AG04449 (cell line): ENCODE measurements around the gene TMEM94.
A peak's percentile ranks its signal among the peaks of the same experiment; 100 is the strongest.

Experiments
- CTCF ChIA-PET: fragments of 350-600 bp; formaldehyde crosslinking; extraction: SDS; loops from one replicate; lab custom pipeline; 2021; ENCODE audit warnings: antibody characterized with exemption; lab: Yijun Ruan, JAX
- POLR2A ChIA-PET: fragments of 400-600, 350-600 bp; formaldehyde crosslinking; extraction: SDS; loops from one replicate; lab custom pipeline; 2020; ENCODE audit warnings: antibody characterized with exemption, inconsistent platforms; lab: Yijun Ruan, JAX
- DNase-seq: peaks from one replicate; pipeline ENCODE4 v3.0.0-alpha.2; 2010; ENCODE audit warnings: low read depth, low spot score
- H3K4me3 ChIP-seq: 2 replicates; pipeline ENCODE4 v1.5.1; 2011; ENCODE audit warnings: low read depth, mild to moderate bottlenecking, control low read depth, low read length
- TF ChIP-seq, protein P1 (sequence below): IDR thresholded peaks from one replicate; pipeline ENCODE4 v1.5.1; 2011; ENCODE audit warnings: mild to moderate bottlenecking, moderate library complexity, low read length, control low read depth, inconsistent platforms; ENCODE audit not compliant: insufficient read depth; ENCODE audit errors: missing control alignments

TMEM94 gene

DNA sequence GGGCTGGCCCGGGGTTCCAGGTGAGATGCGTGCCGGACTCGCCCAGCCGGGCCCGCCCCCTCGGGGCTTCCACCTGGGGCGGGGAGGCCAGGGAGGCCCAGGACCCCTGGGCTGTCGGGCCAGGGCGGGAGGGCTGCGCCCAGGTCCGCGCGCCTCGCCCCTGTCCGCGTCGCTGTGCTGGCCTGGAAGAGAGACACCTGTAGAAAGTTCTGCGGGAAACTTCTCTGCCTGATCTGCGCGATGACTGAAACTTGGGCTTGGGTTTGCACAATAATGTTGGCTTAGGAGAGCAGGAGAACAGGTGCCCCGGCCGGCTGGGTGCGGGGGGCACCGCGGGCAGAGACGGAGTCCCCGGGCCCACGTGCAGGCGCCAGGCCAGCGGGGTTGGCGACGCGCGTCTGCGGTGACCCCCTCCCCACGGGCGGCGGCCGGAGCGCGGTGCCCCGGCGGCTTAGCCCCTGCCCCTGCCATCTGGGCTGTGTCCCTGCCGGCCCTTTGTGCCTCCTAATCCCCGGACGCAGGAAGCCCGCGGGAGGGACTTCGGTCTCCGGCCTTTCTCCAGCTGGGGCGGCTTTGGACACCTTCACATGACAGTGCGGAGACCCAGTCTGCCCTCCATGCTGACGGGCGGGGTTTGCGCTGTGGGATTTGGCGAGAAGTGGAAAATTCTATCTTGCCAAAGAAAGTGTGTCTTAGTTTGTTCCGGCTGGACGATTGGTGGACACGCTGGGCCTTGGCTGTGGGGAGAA lies 69.5 kb downstream of the TMEM94 start:
- peak overlapping the region; percentile 51 for H3K4me3 ChIP-seq

DNA sequence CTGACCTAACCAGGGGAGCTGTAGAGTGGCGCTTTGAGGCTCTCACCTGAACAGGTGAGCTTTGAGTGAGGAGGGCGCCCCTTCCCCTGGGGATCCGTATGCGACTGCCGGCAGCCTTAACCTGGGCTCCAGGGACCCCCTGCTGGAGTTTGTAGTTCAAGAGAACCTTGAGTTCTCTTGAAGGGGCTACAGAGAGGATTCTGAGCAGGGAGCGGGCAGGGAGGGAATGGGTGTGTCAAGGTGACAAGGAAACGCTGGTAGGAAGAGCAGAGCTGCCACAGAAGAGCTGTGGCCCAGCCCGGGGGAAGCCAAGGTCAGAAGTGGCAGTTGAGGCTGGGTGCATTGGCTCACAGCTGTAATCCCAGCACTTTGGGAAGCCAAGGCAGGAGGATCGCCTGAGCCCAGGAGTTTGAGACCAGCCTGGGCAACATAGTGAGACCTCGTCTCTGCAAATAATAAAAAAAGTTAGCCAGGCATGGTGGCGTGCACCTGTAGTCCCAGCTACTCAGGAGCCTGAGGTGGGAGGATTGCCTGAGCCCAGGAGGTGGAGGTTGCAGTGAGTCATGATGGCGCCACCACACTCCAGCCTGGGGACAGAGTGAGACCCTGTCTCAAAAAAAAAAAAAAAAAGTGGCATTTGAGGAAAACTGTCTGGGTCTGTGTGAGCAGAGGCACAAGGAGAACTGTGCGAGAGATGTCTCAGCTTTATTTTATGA lies 70.3 kb downstream of the TMEM94 start:
- H3K4me3 ChIP-seq = no peak overlapping the region
- TF ChIP-seq, protein P1, sequence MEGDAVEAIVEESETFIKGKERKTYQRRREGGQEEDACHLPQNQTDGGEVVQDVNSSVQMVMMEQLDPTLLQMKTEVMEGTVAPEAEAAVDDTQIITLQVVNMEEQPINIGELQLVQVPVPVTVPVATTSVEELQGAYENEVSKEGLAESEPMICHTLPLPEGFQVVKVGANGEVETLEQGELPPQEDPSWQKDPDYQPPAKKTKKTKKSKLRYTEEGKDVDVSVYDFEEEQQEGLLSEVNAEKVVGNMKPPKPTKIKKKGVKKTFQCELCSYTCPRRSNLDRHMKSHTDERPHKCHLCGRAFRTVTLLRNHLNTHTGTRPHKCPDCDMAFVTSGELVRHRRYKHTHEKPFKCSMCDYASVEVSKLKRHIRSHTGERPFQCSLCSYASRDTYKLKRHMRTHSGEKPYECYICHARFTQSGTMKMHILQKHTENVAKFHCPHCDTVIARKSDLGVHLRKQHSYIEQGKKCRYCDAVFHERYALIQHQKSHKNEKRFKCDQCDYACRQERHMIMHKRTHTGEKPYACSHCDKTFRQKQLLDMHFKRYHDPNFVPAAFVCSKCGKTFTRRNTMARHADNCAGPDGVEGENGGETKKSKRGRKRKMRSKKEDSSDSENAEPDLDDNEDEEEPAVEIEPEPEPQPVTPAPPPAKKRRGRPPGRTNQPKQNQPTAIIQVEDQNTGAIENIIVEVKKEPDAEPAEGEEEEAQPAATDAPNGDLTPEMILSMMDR = no peak
- DNase-seq = no peak
- CTCF ChIA-PET = interaction anchor here (0.8 to 1.9 kb wide), 2 partner anchors 10 to 223 kb away, joined by 4 to 9 read pairs; partner anchors contain the start of gene TSEN54
- POLR2A ChIA-PET = no interaction called here

More for the DNA sequence above, 69.5 kb downstream of the TMEM94 start:
- no peak for DNase-seq
- ChIA-PET CTCF (interaction anchor here (1.0 to 1.9 kb wide), 5 partner anchors 9 to 223 kb away, joined by 3 to 9 read pairs (median 4); partner anchors contain the start of gene TSEN54), POLR2A (interaction anchor here (0.6 to 0.9 kb wide), 2 partner anchors 10 to 99 kb away, joined by 3 to 4 read pairs; partner anchors contain the start of gene TSEN54)
- TF ChIP-seq, protein P1 = no peak

DNA sequence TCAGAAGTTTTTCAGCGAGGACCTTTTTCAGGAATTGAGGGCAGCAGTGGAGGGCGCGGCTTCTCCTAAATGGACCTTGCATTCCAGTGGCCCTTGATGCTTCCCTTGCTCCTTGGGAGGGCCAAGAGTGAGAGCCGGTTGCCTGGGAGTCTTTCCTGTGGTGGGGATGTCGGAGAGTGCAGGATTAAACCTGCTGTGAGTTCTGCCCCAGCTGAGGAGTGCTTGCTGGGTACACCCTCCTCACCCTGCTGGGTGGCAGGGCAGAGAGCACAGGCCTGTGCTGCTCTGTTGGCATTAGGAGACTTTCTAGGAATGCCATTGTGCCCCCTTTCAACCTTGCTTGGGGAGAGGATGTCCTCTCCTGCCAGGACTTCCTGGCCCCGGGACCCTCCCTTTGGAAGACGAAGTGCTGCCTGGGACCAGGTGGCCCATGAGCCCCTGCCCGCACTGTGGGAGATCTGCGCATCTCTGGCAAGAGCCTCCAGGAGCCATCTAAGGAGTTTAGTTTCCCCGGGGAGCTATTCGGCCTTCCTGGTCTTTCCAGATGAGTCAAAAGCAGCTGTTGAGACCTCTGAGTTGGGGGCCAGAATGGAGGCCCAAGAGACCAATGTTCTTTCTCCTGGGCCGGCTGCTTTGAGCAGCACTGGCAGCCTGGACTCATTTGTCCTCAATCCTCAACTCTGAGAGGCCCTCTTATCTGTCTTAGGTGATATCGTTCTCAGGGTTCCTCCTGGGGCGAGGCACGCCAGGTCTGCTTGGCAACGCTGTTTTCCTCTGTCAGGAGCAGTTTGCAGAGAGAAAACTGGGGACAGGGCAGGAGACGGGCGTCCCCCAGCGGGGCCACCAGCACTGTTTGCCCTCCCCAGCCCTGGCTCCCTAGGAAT lies 74.6 kb downstream of the TMEM94 start:
- CTCF ChIA-PET = interaction anchor here (2.0 kb wide), 1 partner anchor 14 kb away, joined by 7 read pairs; the partner anchor contains the start of gene TSEN54
- TF ChIP-seq, protein P1 = no peak
- POLR2A ChIA-PET = no interaction called here

DNA sequence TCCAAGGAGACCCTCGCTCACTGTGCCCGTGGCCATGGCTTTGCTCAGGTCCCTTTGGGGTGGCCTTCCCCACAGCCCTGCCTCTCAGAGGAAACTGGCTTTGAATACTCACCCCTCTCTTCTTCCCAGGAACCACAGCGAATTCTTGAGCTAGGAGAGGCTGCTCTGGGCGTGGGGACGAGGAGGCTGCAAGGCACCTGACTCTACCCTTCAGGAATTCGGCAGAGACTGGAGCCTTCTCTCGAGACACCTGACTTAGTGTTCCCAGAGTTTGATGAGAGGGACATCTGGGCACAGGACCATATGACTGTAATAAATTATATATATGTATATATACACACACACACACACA lies 75.3 kb downstream of the TMEM94 start:
- POLR2A ChIA-PET = no interaction called here

More for the DNA sequence above, 74.6 kb downstream of the TMEM94 start:
- no peak for DNase-seq
- no peak overlapping the region for H3K4me3 ChIP-seq

DNA sequence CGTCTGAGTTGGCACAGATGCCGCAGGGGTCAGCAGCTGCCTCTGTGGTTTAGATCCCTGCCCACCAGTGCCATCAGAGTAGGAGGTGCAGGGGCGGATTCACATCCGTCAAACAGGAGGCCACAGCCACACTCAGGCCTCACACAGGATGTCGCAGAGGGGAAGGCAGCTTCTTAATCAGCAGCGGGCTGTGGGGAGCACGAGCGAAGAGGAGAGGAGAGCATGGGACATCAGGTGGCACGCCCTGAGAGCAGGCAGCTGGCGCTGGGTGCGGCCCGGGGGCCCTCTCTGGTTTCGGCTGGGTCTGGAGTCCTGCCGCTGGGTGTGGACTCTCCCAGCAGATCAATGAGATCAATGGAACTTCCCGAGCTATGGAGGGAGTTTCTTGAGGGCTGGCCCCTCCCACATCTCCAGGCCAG lies 78.7 kb downstream of the TMEM94 start:
- TF ChIP-seq, protein P1 = no peak
- H3K4me3 ChIP-seq = no peak overlapping the region
- POLR2A ChIA-PET = interaction anchor here (0.7 kb wide), 1 partner anchor 18 kb away, joined by 3 read pairs; no protein-coding TSS in a partner anchor
- no peak for DNase-seq
- CTCF ChIA-PET = interaction anchor here (0.9 to 2.3 kb wide), 2 partner anchors 18 to 19 kb away, joined by 3 to 6 read pairs; partner anchors contain the start of gene TSEN54

More for the DNA sequence above, 75.3 kb downstream of the TMEM94 start:
- no peak for DNase-seq
- TF ChIP-seq, protein P1 = no peak
- CTCF ChIA-PET = interaction anchor here (0.8 to 2.0 kb wide), 2 partner anchors 15 to 101 kb away, joined by 3 to 7 read pairs; partner anchors contain the start of gene TSEN54
- H3K4me3 ChIP-seq = no peak overlapping the region
